Measurements from ENCODE around the gene ATP10A.

- no peak for TF ChIP-seq CTCF (IDR thresholded peaks at IDR 0.05; ENCODE audit: low read length)
- no peak for TF ChIP-seq EZH2 (IDR thresholded peaks at IDR 0.05; ENCODE audit: borderline replicate concordance, low read length)
Observed at GRCh38 chr15:25876231-25877140, 13.4 kb upstream of the ATP10A start.
